Endometrium (tissue), 2 donors: ENCODE measurements around the gene ENDOV.
"Not testable (repeated sequence)": the region's sequence is repeated elsewhere in the genome, so short reads cannot be mapped to it uniquely, and the experiment has no call there.

ENCODE experiments used
- FAIRE-seq: peaks from 2 replicates; lab custom pipeline; 2012; peaks lifted over from hg19 to GRCh38; lab: Jason Lieb, UNC
- donor health status: control.
- donor health status: control.

Gene ENDOV

DNA sequence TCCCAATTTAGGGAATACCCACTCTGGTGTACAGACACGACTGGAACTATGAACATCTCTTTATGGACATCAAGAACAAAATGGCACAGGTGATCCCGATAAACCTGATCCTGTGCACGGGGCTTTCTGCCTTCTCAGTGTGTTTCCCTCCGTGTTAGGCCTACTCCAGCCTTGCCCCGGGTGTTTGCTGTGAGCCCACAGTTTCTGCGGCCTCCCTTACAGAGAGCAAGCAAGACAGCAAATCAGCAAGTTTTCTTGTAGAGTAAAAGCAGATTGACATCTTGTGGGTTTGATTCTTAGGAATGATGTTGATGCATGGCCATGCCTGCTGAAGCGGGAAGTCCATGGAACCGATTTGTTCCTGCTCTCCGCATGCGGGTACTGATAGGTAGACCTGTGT, 26.4 kb upstream of the ENDOV start:
- no peak for FAIRE-seq

DNA sequence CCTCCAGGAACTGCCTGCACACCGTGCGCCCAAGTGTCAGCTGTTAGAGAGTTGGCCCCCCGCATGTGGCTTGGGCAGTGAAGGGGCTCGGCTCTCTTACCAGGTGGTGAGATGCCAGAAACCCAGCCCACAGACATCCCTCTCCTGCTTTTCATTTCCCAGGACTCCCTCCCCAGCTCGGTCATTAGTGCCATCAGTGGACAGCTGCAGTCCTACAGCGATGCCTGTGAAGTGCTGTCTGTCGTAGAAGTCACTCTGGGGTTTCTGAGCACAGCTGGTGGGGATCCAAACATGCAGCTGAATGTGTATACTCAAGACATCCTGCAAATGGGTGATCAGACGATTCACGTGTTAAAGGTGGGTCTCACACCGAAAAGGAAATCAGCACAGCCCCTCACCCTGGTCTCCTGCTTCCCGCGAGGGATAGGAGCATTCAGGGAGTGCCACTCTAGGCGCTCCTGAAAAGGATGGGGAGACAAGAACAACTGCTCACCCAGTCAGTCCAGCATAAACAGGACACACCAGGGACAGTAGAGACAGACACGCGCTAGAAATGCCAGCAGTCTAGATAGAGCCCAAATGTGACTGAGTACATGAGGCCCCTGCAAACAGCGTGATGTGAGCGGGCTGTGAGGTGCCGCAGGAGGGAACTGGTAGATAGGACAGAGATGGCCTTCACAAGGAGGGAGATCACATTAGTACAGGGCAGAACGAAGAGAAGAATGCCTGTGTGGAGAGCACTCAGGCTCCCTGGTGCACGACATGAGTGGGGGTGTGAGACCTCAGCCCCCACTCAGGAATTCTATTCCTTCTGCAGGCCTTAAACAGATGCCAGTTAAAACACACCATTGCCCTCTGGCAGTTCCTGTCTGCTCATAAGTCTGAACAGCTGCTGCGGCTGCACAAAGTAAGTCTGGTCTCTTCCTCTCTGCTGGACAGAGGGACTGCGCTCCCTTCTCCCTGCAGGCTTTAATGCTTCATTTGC, 25.7 kb upstream of the ENDOV start:
- no peak for FAIRE-seq

DNA sequence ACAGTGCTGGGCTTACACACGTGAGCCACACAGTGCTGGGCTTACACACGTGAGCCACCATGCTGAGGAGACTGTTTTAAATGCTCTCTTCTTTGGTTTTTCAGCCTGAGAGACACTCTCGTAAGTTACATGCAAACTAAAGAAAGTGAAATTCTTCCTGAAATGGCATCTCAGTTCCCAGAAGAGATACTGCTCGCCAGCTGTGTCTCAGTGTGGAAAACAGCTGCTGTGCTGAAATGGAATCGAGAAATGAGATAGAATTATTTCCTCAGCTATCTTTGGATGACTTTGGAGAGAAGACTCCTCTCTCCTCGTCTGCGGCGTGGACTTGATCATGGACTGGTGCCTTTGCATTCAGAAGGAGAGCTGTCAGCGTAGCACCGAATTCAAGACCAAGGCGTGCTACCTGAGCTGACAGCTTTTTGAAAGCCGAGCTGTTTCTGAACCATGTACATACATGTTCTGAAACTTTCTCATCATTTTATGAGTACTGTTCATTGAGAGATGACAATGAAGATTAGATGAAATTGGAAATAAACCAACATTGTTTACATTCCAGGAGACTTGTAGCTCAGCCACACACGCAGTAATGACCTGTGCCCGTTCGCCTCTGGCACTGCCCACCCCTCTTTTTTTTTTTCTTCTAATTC, 21.6 kb upstream of the ENDOV start:
- FAIRE-seq, result no peak

DNA sequence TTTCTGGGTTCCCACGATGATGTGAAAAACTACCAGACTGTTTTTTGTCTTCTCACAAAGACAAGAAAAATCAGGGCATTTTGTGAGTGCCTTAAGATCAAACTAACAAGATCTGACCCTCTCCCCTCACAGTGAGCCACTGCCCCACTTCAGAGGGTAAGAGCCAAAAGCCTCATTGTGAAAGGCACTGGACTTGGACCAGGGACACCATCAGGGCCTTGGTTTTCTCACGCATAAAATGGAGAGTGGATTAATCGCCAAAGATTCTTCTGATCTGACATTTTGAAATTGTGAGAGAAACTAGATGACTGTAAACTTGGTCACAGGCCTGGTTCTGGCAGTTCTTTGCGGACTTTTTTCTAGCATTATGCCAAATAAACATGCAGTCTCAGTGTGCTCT, 21.0 kb upstream of the ENDOV start:
- FAIRE-seq, result no peak

DNA sequence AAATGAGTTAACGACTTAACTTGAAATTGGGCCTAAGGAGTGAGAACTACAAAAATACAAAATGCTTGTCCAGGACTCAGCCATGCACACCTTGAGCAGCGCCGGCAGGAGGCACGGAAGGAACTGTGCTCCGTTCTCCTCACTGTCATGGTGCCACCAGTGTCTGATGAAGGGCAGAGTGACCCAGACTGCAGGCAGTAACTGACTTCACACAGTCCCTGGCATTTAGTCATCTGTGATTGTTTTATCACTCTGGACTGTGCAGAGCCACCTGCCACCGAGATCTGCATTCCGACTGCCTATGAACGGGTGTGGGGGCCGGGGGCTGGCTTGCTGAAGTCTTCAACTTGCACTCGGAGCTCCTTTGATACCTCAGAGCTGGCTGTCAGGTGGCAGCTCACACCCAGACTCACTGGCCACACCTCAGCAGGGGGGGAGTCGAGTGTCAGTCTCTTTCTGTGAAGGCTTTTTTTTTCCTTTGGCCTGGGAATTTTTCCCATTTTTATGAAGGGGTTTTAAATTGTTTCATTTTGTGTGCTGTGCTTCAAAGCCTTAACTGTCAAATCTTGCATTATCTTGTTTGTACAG, 20.2 kb upstream of the ENDOV start:
- FAIRE-seq, result no peak

DNA sequence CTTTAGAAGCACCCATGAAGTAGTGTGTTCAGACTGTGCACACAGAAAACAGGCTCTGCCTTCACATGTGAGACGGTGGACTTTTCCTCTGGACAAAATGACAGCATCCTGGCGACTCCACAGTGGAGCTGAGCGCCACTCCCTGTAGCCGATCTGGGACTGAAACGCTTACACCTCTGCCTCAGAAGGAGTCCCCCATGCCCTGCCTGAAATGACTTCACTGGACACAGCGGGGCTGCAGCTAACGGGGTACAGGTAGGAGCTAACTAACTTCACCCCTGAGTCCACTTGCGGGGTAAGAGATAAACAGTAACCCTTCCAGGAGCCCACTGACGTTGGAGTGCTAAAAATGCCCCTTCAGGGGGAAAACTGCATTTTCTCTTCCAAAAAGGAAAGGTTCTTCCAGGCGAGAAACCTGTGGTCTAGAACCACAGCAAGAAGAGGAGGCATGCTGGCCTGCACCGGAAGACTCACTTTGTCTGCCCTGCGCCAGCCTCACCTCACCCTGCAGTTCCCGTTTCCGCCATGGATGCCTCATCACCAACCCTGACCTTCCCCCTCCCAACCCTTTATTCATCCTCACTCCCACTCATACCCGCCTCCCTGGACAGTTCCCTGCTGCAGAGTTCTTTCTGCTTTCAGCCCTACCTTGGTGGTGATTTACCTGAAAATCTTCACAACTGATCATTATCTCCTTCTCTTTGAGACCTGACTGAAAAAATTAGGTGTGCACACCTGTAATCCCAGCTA, 19.4 kb upstream of the ENDOV start:
- no peak for FAIRE-seq

DNA sequence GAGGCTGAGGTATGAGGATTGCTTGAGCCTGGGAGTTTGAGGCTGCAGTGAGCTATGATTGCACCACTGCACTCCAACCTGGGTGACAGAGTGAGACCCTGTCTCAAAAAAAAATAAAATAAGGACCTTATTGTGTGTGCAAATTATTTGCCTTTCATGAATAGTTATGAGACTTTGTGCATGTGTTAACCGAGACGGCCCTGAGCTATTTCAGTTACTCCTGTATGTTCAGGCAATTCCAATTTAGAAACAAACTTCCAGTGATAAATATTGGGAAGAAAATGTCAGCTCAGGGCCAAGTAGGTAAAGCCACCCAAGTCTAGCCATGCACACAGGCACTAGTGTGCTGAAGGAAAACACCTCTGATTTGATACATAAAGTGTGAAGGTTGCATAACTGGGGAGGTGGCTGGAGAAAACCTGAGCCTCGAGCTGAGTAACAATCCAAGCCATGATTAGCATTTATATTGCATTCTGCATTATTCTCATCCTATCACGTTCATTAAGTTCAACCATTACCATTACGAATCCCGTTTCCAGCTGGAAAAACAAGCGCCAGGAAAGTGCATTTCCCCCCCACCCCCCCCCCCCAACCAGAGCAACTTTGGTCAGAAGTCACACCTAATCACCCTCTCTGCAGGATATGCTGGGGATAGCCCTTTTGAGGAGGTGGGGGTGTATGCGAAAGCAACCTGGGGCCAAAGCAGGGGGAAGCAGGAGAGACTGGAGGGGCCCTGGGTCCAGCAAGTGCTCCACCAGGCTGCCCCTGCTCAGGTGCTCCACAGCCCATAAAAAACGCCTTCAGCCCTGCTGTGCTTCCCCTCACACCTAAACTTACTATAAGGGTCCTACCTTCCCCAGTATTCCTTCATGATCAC, 18.6 kb upstream of the ENDOV start:
- no peak for FAIRE-seq

DNA sequence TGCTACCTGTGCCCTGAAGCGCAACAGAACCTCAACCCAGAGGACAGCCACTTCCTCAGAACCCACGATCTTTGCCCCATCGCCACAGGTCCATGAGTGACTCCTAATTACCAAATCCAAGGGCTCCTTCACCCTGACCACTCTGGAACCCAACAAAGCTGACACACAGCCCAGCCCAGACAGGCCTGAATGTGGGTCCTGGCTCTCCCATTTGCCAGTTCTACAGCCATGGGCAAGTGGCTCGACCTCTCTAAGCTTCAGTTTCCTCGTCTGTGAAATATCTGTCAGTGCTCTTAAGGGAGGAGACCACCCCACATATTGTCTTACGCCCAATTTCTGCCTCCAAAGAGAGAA, 18.0 kb upstream of the ENDOV start:
- FAIRE-seq, result no peak

DNA sequence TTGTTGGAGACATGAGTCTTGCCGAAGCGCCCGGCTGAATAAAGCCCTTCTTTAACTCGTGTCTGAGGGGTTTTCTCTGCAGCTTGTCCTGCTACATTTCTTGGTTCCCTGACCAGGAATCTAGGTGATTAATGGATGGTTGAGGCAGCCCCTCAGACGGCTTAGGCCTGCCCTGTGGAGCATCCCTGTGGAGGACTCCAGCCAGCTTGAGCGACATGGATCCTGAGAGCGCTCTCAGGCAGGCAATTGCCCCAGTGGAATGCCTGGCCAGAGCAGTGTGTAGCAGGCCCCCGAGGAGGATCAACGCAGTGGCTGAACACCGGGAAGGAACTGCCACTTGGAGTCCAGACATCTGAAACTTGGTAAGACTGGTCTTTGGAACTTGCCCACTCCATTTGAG, 17.3 kb upstream of the ENDOV start:
- FAIRE-seq, result no peak

DNA sequence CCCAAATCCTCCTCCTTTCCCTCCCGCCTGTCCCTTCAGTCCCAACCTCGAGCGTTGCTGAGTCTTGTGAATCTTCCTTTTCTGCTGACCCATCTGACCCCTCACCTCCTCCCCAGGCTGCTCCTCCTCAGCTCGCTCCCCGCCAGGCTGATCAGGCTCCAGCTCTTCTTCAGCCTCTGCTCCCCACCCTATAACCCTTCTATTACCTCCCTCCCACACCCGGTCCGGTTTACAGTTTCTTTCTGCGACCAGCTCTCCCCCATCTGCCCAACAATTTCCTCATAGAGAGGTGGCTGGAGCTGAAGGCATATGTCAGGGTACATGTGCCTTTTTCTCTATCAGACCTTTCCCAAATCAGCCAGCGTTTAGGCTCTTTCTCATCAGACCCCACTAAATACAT, 13.9 kb upstream of the ENDOV start:
- FAIRE-seq, result not testable (repeated sequence)

DNA sequence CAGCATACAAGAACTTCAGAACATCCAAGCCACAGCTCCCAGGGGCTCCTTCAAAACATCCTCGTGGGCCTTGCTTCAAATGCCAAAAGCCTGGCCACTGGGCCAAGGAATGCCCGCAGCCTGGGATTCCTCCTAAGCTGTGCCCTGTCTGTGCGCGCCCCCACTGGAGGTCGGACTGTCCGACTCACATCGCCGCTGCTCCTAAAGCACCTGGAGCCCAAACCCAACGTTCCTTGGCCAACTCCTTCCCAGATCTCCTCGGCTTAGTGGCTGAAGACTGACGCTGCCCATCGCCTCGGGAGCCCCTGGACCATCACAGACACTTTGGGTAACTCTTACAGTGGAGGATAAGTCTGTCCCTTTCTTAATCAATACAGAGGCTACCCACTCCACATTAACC, 12.9 kb upstream of the ENDOV start:
- FAIRE-seq, result not testable (repeated sequence)

DNA sequence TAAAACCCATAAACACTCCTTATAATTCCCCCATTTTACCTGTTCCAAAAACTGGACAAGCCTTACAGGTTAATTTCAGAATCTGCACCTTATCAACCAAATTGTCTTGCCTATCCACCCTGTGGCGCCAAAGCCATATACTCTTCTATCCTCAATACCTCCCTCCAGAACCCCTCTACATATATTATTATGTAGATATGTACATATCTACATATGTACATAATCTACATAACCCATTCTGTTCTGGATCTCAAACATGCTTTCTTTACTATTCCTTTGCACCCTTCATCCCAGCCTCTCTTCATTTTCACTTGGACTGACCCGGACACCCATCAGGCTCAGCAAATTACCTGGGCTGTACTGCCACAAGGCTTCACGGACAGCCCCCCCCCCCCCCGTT, 12.0 kb upstream of the ENDOV start:
- no peak for FAIRE-seq

DNA sequence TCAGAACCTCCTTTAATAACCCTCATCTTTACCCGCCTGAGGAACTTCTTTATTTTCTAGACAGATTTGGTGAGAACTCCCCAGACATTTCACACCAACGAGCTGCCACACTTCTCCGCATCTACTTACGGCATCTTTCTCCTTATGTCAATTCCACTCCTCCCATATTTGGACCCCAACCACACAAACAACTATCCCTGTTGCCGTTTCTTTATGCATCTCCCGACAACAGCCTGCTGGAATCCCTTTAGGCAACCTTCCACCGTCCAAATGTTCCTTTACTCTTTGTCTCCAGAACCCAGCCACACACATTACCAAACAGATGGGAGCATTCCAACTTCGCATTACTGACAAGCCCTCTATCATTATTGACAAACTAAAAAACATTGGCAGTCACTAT, 8.8 kb upstream of the ENDOV start:
- no peak for FAIRE-seq

DNA sequence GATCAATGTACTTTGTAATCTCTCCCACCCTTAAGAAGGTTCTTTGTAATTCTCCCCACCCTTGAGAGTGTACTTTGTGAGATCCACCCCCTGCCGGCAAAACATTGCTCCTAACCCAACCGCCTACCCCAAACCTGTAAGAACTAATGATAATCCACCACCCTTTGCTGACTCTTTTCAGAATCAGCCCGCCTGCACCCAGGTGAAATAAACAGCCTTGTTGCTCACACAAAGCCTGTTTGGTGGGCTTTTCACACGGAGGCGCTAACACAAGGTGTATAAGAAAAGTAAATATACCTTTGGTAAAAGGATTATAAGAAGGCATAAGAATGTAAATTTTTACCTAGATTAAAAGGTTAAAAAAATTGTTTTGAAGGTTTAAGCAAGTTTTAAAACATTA, 7.0 kb upstream of the ENDOV start:
- not testable (repeated sequence) for FAIRE-seq

DNA sequence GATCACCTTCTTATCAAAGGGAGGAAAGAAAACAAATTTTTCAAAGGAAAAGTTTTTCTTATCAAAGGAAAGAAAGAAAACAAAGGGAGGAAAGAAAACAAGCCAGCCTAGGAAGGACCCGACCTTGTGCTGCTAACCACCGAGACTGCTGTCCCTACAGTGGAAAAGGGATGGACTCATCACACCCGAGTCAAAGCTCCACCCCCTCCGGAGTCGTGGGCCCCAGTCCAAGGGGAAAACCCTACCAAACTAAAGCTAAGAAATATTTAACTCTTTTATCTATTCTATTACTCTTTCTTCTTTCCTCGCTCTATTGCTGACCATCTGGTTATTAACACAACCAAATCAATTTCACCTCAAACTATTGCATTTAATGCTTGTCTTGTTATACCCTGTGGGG, 6.1 kb upstream of the ENDOV start:
- no peak for FAIRE-seq

DNA sequence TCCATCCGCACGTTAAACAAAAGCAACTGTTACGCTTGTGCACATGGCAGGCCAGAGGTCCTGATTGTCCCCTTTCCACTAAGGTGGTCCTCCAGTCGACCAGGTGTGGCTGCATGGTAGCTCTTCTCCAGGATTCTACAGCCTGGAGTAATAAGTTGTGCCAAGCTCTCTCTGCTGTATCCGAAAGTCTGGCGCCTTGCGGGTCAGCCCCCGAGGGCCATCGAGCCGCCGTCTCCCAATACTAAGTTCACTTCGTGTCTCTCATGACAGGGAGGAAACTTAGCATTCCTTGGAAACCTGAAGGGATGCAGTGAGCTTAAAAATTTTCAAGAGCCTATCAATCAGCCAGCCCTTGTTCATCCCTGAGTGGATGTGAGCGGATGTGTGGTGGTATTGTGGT, 5.3 kb upstream of the ENDOV start:
- no peak for FAIRE-seq

DNA sequence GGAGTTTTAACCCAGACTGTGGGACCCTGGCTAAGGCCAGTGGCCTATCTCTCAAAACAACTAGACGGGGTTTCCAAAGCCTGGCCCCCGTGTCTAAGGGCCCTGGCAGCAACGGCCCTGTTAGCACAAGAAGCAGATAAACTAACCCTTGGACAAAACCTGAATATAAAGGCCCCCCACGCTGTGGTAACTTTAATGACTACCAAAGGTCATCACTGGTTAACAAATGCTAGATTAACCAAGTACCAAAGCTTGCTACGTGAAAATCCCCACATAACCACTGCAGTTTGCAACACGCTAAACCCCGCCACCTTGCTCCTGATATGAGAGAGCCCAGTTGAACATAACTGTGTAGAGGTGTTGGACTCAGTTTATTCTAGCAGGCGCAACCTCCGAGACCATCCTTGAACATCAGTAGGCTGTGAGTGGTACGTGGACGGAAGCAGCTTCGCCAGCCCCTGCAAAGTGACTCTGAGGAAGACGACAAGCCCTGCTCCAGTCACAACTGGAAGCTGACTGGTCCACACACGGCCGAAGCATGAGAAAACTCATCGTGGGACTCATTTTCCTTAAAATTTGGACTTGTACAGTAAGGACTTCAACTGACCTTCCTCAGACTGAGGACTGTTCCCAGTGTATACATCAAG, 4.4 kb upstream of the ENDOV start:
- FAIRE-seq, result not testable (repeated sequence)

DNA sequence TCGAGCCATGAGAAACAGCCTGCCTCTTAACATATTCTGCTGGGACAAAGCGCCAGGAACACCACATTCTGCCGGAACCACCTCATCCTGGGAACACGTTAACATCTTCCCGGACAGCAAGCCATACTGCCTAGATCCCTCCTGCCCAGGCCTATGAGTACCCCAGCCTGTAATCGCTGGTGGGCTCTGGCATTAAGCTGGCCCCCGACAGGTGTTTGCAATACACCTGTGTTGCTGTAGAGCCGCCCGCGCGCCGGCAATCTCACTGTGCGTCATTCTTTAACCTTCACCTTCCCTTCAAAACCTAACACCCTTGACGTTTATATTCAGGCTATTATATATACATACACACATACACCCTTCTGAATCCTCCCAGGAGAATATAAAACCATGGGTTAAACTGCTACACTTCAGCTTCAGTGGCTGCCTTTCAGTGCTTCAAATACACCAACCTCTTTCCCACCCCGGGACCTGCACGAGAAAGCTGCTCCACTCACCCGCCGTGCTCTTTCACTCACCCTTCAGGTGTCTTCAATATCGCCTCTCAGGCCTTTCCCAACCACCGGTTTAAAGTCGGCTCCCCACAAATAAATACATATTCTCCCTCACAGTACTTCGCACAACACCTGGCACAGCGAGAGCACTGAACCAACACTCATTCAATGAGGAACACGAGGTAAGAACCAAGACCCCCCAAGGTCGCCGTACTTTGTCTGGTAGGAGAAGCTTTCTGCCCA, 1.0 kb upstream of the ENDOV start:
- FAIRE-seq, result no peak

DNA sequence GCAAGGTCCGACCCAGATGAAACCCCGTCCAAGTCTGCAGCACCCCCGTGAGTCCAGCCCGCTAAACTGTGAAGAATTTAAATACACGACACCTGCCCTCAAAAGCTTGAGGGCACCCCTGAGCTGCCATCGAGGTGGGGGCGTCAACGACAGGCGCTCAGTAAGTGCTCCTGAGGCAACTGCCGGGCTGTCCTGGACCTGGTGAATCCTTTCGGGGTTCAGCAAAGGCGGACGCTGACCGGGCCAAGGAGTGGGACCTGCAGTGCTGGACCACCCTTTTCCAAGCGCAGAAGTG, 512 bp upstream of the ENDOV start:
- no peak for FAIRE-seq

DNA sequence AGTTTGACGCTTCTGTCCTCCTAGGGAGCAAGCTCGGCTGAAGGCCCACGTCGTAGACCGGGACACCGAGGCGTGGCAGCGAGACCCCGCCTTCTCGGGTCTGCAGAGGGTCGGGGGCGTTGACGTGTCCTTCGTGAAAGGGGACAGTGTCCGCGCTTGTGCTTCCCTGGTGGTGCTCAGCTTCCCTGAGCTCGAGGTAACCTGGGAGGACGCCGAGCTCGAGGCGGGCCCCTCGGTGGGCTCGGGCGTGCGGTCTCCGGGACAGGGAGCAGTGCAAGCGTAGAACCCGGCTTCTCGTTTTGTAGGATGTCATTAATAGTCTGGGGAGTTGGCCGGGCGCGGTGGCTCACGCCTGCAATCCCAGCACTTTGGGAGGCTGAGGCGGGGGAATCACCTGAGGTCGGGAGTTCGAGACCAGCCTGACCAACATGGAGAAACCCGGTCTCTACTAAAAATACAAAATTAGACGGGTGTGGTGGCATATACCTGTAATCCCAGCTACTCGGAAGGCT, 715 bp downstream of the ENDOV start:
- FAIRE-seq, result no peak
